SHP77 (cell line): ENCODE results near the gene AP5M1.
"Not testable (repeated sequence)": the region's sequence is repeated elsewhere in the genome, so short reads cannot be mapped to it uniquely, and the experiment has no call there.

Experiments
- DNase-seq, 2 experiments: peaks; one replicate each; lab custom pipeline; 2025; lab: John Stamatoyannopoulos, UW

Gene AP5M1

GRCh38 chr14:57291692-57292647, 23.2 kb downstream of the AP5M1 start:
- DNase-seq: no peak

DNA sequence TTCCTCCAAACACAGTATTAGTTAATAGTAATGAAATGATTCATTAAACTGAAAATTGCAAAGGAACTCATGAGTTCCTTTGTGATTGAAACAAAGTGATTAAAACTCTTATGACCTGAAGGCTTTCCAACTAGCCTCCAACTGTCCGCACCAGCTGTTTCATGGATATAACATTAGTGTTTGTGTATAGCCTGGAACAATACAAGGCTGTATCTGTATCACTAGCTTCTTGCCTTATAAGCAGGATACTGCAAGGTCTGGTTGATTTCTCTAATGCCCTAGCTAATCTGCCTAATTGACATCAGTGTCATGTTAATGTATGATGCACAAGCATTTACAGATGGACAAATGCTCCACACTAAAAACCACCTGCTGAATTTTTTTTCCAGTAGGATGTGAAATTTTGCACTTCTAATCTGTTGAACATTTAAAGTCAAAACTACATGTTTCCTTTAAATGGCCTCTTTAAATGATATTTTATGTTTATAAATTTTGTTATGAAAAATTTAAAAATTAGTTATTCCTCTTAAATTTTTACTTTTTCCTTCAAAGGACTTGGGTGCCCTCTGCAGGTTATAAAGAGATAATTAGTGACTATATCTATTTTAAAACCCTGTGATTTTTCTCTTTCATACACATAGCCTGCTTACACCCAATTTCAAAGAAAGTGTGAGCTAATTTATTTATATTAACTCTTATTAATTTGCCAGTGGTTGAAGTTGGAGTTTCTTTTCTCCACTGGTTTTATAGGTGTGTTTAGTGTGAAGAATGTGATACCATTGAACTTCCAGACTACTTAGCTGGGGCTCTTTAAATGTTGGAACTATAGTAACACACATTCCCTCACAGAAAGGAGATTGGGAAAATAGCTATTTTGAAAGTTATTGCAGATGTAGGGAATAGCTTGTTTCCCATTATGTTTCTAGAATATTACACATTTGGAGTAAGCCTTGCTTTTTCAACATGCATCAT, 25.4 kb downstream of the AP5M1 start:
- peak in 1 of 2 experiments; percentile 8 for DNase-seq

DNA sequence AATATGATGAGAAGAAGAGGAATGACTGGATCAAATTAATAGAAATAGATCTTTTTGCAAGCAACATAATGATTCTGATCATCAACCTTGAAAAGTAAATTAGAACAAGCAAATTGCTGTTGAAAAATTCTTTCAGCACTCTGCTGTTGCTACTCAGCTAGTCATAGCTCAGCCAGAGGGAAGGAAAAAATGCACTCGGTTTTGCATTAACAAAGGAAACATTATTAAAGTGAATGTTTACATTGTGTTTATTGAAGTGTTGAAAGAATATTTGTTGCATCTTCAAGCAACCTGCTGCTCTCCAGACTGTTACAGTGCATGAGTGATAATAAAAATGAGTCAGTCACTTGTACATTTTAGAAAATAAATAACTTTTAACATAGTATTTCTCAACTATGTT, 26.5 kb downstream of the AP5M1 start:
- no peak for DNase-seq

GRCh38 chr14:57297852-57298251, 29.1 kb downstream of the AP5M1 start:
- DNase-seq: no peak

DNA sequence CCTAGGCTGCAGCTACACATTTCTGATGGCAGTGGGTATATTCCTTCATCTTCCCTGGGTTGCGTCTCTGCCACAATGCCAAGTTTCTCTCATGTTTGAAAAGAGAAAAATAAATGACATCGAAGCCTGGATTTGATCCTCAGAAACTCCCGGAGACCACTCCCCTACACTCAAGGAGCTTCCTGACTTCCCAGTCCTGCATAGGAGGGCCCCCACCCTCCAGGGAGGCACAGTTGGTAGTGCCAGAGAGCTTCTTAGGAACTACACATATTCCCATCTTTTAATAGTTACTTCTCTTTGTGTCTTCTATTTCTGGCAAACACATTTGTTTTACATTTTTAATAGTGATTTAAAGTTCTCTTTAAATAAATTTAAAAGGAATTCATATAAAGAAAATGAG, 30.7 kb downstream of the AP5M1 start:
- DNase-seq: no peak

GRCh38 chr14:57302883-57303282, 34.1 kb downstream of the AP5M1 start:
- no peak for DNase-seq

DNA sequence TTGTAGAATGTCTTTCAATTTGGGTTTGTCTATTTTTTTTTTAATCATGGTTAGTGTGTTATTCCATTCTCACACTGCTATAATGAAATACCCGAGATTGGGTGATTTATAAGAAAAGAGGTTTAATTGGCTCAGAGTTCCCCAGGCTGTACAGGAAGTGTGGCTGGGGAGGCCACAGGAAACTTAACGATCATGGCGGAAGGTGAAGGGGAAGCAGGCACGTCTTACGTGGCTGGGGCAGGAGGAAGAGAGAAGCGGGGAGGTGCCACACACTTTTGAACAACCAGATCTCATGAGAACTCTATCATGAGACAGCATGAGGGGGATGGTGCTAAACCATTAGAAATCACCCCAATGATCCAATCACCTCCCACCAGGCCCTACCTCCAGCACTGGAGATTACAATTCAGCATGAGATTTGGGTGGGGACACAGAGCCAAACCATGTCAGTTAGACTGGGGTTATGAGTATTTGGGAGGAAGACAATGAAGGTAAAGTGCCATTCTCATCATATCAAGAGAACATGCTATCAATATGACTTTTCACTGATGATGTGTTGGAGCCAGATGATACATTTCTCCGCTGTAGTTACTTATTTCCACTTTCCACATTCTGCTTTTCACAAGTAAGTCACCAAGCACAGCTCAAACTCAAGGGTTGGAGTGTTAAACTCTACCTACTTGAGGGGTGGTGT, 45.8 kb downstream of the AP5M1 start:
- DNase-seq: no peak

DNA sequence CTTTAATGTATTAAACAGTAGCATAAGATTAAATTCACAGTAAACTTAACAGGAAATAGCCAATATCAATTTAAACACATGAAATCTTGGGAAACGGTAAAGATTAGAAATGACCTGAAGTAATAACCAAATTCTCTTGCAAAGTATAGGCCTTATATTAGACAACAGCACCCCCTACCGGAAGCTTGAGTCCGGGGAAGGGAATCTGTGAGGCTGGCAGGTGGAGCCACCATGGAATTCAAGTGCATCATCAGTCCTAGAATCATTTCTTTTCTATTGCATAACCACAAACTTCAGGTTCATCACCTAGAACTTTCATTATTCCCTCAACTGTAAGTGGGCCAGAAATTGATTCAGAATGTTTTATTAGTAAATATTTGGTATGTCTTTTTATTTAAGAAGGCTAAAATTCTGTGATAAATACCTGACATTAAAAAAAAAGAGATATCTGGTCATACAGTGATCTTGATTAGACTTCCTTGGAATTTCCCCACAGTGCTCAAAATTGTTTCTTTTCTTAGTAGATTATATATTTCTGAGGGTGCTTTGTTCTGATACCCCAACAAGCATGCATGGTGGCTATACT, 48.6 kb downstream of the AP5M1 start:
- peak; percentile 63 to 75 for DNase-seq

- DNase-seq: no peak
Measured at GRCh38 chr14:57319636-57320192, 50.9 kb downstream of the AP5M1 start.

DNA sequence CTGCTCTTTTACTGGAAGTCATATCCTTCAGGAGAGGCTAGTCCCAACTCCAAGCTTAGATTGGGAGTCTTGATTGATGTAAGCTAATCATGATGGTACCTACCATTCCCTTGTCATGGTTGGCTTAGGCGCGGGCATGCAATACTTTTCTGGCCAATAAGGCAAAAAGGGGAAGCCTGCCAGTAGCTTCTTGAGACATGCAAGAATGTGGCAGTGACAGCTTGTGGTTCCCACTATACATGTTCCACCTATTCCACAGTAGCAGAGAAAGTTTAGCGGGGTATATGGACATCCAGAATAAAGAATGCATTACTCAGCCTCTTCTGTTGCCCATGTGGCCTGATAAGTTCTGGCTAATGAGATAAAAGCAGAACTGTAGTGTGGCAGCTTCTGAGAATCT, 55.0 kb downstream of the AP5M1 start:
- no peak for DNase-seq

GRCh38 chr14:57326253-57326652, 57.5 kb downstream of the AP5M1 start:
- DNase-seq: no peak

- DNase-seq: no peak
Measured at GRCh38 chr14:57329833-57330232, 61.1 kb downstream of the AP5M1 start.

DNA sequence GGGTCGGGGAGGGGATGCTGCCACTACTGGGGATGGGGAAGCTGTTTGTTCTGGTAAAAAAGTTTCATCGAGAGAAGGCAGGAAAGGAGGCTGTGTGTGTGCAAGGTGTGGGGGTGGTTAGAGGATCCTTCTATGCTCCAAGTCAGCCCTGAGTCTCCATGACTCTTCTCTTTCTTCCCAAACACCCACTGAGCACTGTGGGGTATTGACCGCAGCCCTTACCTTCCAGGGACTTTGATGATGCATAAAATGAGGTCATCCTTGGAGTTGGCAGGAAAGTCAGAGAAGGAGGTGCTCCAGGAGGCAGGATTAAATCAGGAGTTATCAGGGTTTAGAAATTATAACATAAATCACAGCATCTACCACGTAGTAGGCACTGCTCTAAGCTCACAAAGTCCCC, 63.7 kb downstream of the AP5M1 start:
- DNase-seq: not testable (repeated sequence)

- DNase-seq: not testable (repeated sequence)
Measured at GRCh38 chr14:57333726-57334125, 65.0 kb downstream of the AP5M1 start.

DNA sequence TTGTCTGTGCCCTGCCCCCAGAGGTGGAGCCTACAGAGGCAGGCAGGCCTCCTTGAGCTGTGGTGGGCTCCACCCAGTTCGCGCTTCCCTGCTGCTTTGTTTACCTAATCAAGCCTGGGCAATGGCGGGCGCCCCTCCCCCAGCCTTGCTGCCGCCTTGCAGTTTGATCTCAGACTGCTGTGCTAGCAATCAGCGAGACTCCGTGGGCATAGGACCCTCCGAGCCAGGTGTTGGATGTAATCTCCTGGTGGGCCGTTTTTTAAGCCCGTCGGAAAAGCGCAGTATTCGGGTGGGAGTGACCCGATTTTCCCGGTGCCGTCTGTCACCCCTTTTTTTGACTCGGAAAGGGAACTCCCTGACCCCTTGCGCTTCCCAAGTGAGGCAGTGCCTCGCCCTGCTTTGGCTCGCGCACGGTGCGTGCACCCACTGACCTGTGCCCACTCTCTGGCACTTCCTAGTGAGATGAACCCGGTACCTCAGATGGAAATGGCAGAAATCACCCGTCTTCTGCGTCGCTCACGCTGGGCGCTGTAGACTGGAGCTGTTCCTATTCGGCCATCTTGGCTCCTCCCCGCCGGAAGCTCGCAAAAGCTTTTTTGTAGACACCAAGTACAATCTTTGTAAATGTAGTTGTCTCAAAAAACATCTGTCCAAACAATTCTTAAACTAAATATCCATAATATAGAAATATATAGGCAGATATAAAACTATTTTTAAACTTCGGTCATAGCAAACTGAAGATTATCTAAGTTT, 75.0 kb downstream of the AP5M1 start:
- not testable (repeated sequence) for DNase-seq

- peak; percentile 33 to 45 for DNase-seq
Measured at GRCh38 chr14:57345106-57345505, 76.3 kb downstream of the AP5M1 start.

DNA sequence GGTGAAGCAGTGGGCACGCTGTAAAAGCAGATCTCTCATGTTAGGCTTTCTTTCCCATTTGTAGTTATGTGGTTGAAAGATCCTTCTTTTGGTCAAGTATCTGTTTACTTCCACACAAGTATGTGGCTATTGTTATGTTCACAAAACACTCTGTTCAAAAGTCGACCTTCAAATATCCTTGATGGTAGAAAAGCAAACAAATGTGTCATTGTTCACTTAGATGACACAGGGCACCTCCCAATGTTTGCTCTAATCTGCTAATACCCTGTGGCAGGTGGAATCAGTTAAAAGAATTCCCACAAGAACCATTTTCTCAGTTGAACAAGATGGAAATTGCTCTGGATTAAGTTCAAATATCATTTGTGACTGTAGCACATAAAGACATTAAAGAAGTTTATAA, 78.0 kb downstream of the AP5M1 start:
- peak; percentile 73 to 75 for DNase-seq
